Measurements from ENCODE around the gene RRAS.

The RRAS gene

GRCh38 chr19:49676136-49676783 lies 36.3 kb upstream of the RRAS start:
- Histone ChIP-seq H4K20me1 (ENCODE audit: low read depth, low read length) (peaks cover 5% of the 10 kb centered on the region; the same call in 1 of the 2 replicates), H3K4me3 (ENCODE audit: insufficient read depth, low read length, poor library complexity, severe bottlenecking) (peak overlapping the region; percentile 95), H3K4me2 (ENCODE audit: low read depth, low read length, poor library complexity, severe bottlenecking) (peak overlapping the region; percentile 97), H2AFZ (ENCODE audit: low read depth, low read length, severe bottlenecking) (peak overlapping the region; percentile 28), H3F3A (ENCODE audit: insufficient read depth) (peaks cover 35% of the 10 kb centered on the region), H3K9me3 (ENCODE audit: insufficient read depth, low read length) (no peaks in the 10 kb centered on the region), H3K9me2 (replicated peaks; ENCODE audit: insufficient read depth, low read length) (no peaks in the 10 kb centered on the region), H3K9ac (ENCODE audit: low read length) (peak overlapping the region; percentile 88), H3K79me2 (ENCODE audit: insufficient read depth, low read length) (peaks cover 40% of the 10 kb centered on the region), H3K36me3 (ENCODE audit: low read length) (peaks cover 5% of the 10 kb centered on the region; the same call in 1 of the 2 replicates), H3K27ac (ENCODE audit: low read depth, low read length) (peak overlapping the region; percentile 96), H3K27me3 (ENCODE audit: low read length) (no peaks in the 10 kb centered on the region)
- no peak for TF ChIP-seq CTCF (IDR thresholded peaks at IDR 0.05; ENCODE audit: insufficient read depth, low read length, poor library complexity, severe bottlenecking)

- no peaks in the 10 kb centered on the region for H3K9me3 ChIP-seq (ENCODE audit: insufficient read depth, low read length)
- TF ChIP-seq CTCF (IDR thresholded peaks at IDR 0.05; ENCODE audit: insufficient read depth, low read length, poor library complexity, severe bottlenecking) (peak; percentile 98), EZH2phosphoT487 (conservative IDR thresholded peaks at IDR 0.05; ENCODE audit: low read length) (no peak)
- H4K20me1 ChIP-seq (ENCODE audit: low read depth, low read length) = no peaks in the 10 kb centered on the region
- no peaks in the 10 kb centered on the region for H3K9me2 ChIP-seq (replicated peaks; ENCODE audit: insufficient read depth, low read length)
- peak overlapping the region; percentile 59 for H3K27ac ChIP-seq (ENCODE audit: low read depth, low read length)
- H3K9ac ChIP-seq (ENCODE audit: low read length) = peak overlapping the region; percentile 33; the same call in 1 of the 2 replicates
- H3F3A ChIP-seq (ENCODE audit: insufficient read depth) = peaks cover 25% of the 10 kb centered on the region
- no peaks in the 10 kb centered on the region for H3K27me3 ChIP-seq (ENCODE audit: low read length)
- H3K36me3 ChIP-seq (ENCODE audit: low read length) = no peaks in the 10 kb centered on the region
- H2AFZ ChIP-seq (ENCODE audit: low read depth, low read length, severe bottlenecking) = no peak overlapping the region
- no peak overlapping the region for H3K4me3 ChIP-seq (ENCODE audit: insufficient read depth, low read length, poor library complexity, severe bottlenecking)
- H3K79me2 ChIP-seq (ENCODE audit: insufficient read depth, low read length) = peaks cover 7% of the 10 kb centered on the region
- H3K4me2 ChIP-seq (ENCODE audit: low read depth, low read length, poor library complexity, severe bottlenecking) = peak overlapping the region; percentile 40
These were observed 32.4 kb upstream of the RRAS start for GRCh38 chr19:49672131-49672919.

DNA sequence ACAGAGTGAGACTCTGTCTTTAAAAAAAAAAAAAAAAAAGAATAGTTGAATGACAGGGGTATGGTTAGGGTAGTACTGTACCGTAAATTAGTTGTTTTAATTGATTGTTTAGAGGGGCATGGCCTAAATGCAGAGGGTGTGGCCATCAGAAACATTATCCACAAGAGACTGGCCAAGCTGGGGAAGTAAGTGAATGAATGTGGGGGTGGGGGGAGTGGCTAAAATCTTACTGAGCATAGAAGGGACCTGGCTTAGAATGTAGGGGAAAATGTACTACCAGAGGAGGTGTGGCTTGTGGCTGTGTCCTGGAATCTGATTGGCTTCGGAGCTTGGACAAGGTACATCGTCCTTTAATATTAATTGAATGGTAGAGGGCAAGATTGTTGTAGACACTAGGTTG lies 29.6 kb upstream of the RRAS start:
- Histone ChIP-seq H3K79me2 (ENCODE audit: insufficient read depth, low read length) (peaks cover 30% of the 10 kb centered on the region), H4K20me1 (ENCODE audit: low read depth, low read length) (no peaks in the 10 kb centered on the region), H3K9me2 (replicated peaks; ENCODE audit: insufficient read depth, low read length) (no peaks in the 10 kb centered on the region), H3K27ac (ENCODE audit: low read depth, low read length) (no peak overlapping the region), H3K4me3 (ENCODE audit: insufficient read depth, low read length, poor library complexity, severe bottlenecking) (no peak overlapping the region), H3K9me3 (ENCODE audit: insufficient read depth, low read length) (no peaks in the 10 kb centered on the region), H3K36me3 (ENCODE audit: low read length) (no peaks in the 10 kb centered on the region), H3K9ac (ENCODE audit: low read length) (no peak overlapping the region), H3K4me2 (ENCODE audit: low read depth, low read length, poor library complexity, severe bottlenecking) (no peak overlapping the region), H3K27me3 (ENCODE audit: low read length) (no peaks in the 10 kb centered on the region), H3F3A (ENCODE audit: insufficient read depth) (peaks cover 14% of the 10 kb centered on the region), H2AFZ (ENCODE audit: low read depth, low read length, severe bottlenecking) (no peak overlapping the region)
- TF ChIP-seq CTCF (IDR thresholded peaks at IDR 0.05; ENCODE audit: insufficient read depth, low read length, poor library complexity, severe bottlenecking) (no peak), EZH2phosphoT487 (conservative IDR thresholded peaks at IDR 0.05; ENCODE audit: low read length) (no peak)

Measured in SU-DHL-6 (cell line).